IPS-15b (cell line): ENCODE results near the gene ZNF335.
"Not testable (repeated sequence)": the region's sequence is repeated elsewhere in the genome, so short reads cannot be mapped to it uniquely, and the experiment has no call there.

Source experiments
- H3K27me3 ChIP-seq: one replicate; pipeline ENCODE4 v1.6.1; 2013; ENCODE audit warnings: low read length; ENCODE audit not compliant: control insufficient read depth, insufficient read depth
- H3K36me3 ChIP-seq: one replicate; pipeline ENCODE4 v1.6.1; 2013; ENCODE audit warnings: low read length; ENCODE audit not compliant: control insufficient read depth, insufficient read depth
- H3K4me1 ChIP-seq: one replicate; pipeline ENCODE4 v1.6.1; 2013; ENCODE audit warnings: mild to moderate bottlenecking, low read length; ENCODE audit not compliant: control insufficient read depth, insufficient read depth
- H3K4me3 ChIP-seq: one replicate; pipeline ENCODE4 v1.5.1; 2013; ENCODE audit warnings: low read depth, low read length
- H3K9ac ChIP-seq: one replicate; pipeline ENCODE4 v1.6.1; 2013; ENCODE audit warnings: low read depth, mild to moderate bottlenecking, low read length
- H3K9me3 ChIP-seq: one replicate; pipeline ENCODE4 v1.6.1; 2013; ENCODE audit warnings: mild to moderate bottlenecking, low read length; ENCODE audit not compliant: control insufficient read depth, insufficient read depth

ZNF335 gene

GRCh38 chr20:45908084-45908483, 63.9 kb downstream of the ZNF335 start:
- Histone ChIP-seq H3K36me3 (peaks cover 26% of the 10 kb centered on the region), H3K9ac (no peak overlapping the region), H3K4me1 (peaks cover 3% of the 10 kb centered on the region)

GRCh38 chr20:45907219-45907948, 64.6 kb downstream of the ZNF335 start:
- Histone ChIP-seq H3K4me3 (no peak overlapping the region), H3K9ac (no peak overlapping the region), H3K9me3 (no peaks in the 10 kb centered on the region), H3K4me1 (peaks cover 1% of the 10 kb centered on the region), H3K27me3 (peaks cover 2% of the 10 kb centered on the region), H3K36me3 (peaks cover 27% of the 10 kb centered on the region)

More at GRCh38 chr20:45908084-45908483, 63.9 kb downstream of the ZNF335 start:
- H3K9me3 ChIP-seq = no peaks in the 10 kb centered on the region
- H3K4me3 ChIP-seq = no peak overlapping the region
- H3K27me3 ChIP-seq = peaks cover 3% of the 10 kb centered on the region

- Histone ChIP-seq H3K4me3 (no peak overlapping the region), H3K9ac (no peak overlapping the region), H3K4me1 (no peaks in the 10 kb centered on the region), H3K9me3 (no peaks in the 10 kb centered on the region), H3K27me3 (no peaks in the 10 kb centered on the region), H3K36me3 (peaks cover 33% of the 10 kb centered on the region)
Measured at GRCh38 chr20:45905505-45906079, 66.4 kb downstream of the ZNF335 start.

GRCh38 chr20:45904583-45905504, 67.2 kb downstream of the ZNF335 start:
- Histone ChIP-seq H3K9ac (no peak overlapping the region), H3K4me1 (no peaks in the 10 kb centered on the region), H3K4me3 (no peak overlapping the region), H3K36me3 (peaks cover 33% of the 10 kb centered on the region), H3K9me3 (no peaks in the 10 kb centered on the region), H3K27me3 (no peaks in the 10 kb centered on the region)

- no peaks in the 10 kb centered on the region for H3K9me3 ChIP-seq
- H3K4me1 ChIP-seq = no peaks in the 10 kb centered on the region
- no peaks in the 10 kb centered on the region for H3K27me3 ChIP-seq
- H3K4me3 ChIP-seq = no peak overlapping the region
- no peak overlapping the region for H3K9ac ChIP-seq
- peaks cover 39% of the 10 kb centered on the region for H3K36me3 ChIP-seq
Measured at GRCh38 chr20:45902199-45902701, 69.8 kb downstream of the ZNF335 start.

- peaks cover 37% of the 10 kb centered on the region for H3K36me3 ChIP-seq
- not testable (repeated sequence) for H3K4me1 ChIP-seq, H3K9ac ChIP-seq, H3K9me3 ChIP-seq, H3K27me3 ChIP-seq, H3K4me3 ChIP-seq
Measured at GRCh38 chr20:45901332-45901731, 70.7 kb downstream of the ZNF335 start.

GRCh38 chr20:45899046-45899835, 72.8 kb downstream of the ZNF335 start:
- Histone ChIP-seq H3K4me1 (no peaks in the 10 kb centered on the region), H3K4me3 (no peak overlapping the region), H3K9ac (no peak overlapping the region), H3K9me3 (no peaks in the 10 kb centered on the region), H3K27me3 (no peaks in the 10 kb centered on the region), H3K36me3 (peaks cover 37% of the 10 kb centered on the region)
